Duodenal mucosa (tissue), 2 donors: ENCODE data around the gene NR2C2.
"Not testable (repeated sequence)": the region's sequence is repeated elsewhere in the genome, so short reads cannot be mapped to it uniquely, and the experiment has no call there.

Experiments used
- H3K27ac ChIP-seq: one replicate; pipeline ENCODE4 v1.7.0; 2013; ENCODE audit warnings: low read depth, low read length
- H3K27me3 ChIP-seq, 2 donors: one replicate each; pipeline ENCODE4 v1.7.0; 2013; ENCODE audit warnings: low read length in 2 of 2, control low read depth in 1 of 2; ENCODE audit not compliant: insufficient read depth in 2 of 2, control insufficient read depth in 1 of 2
- H3K36me3 ChIP-seq, 2 donors: one replicate each; pipeline ENCODE4 v1.7.0; 2013; ENCODE audit warnings: low read length in 2 of 2, control low read depth in 1 of 2; ENCODE audit not compliant: insufficient read depth in 2 of 2, control insufficient read depth in 1 of 2
- H3K4me1 ChIP-seq, 2 donors: one replicate each; pipeline ENCODE4 v1.7.0; 2013; ENCODE audit warnings: low read length in 2 of 2, control low read depth in 1 of 2; ENCODE audit not compliant: insufficient read depth in 2 of 2, control insufficient read depth in 1 of 2
- H3K4me3 ChIP-seq, 2 donors: one replicate each; pipeline ENCODE4 v1.7.0; 2013; ENCODE audit warnings: low read length in 2 of 2, low read depth in 1 of 2
- H3K9ac ChIP-seq, 2 donors: one replicate each; pipeline ENCODE4 v1.7.0; 2013; ENCODE audit warnings: low read length in 2 of 2, low read depth in 1 of 2
- H3K9me3 ChIP-seq, 2 donors: one replicate each; pipeline ENCODE4 v1.7.0; 2013; ENCODE audit warnings: low read length in 2 of 2, control low read depth in 1 of 2; ENCODE audit not compliant: control insufficient read depth in 1 of 2

Gene NR2C2

GRCh38 chr3:14989943-14990779 lies 42.8 kb downstream of the NR2C2 start:
- no peaks in the 10 kb centered on the region for H3K9me3 ChIP-seq
- no peaks in the 10 kb centered on the region for H3K36me3 ChIP-seq
- H3K27me3 ChIP-seq: no peaks in the 10 kb centered on the region
- H3K9ac ChIP-seq: no peak overlapping the region
- no peak overlapping the region for H3K27ac ChIP-seq
- H3K4me1 ChIP-seq: peaks cover 9 to 10% of the 10 kb centered on the region in 2 donors
- H3K4me3 ChIP-seq: no peak overlapping the region

GRCh38 chr3:14990780-14991148 lies 43.4 kb downstream of the NR2C2 start:
- Histone ChIP-seq H3K27ac (no peak overlapping the region), H3K4me3 (no peak overlapping the region), H3K4me1 (peaks cover 9 to 10% of the 10 kb centered on the region in 2 donors), H3K27me3 (no peaks in the 10 kb centered on the region), H3K9ac (no peak overlapping the region), H3K36me3 (no peaks in the 10 kb centered on the region), H3K9me3 (no peaks in the 10 kb centered on the region)

GRCh38 chr3:14991151-14991742 lies 43.9 kb downstream of the NR2C2 start:
- H3K4me1 ChIP-seq: peaks cover 9 to 10% of the 10 kb centered on the region in 2 donors
- H3K27ac ChIP-seq: no peak overlapping the region
- H3K9me3 ChIP-seq: no peaks in the 10 kb centered on the region
- H3K27me3 ChIP-seq: no peaks in the 10 kb centered on the region
- H3K4me3 ChIP-seq: no peak overlapping the region
- H3K9ac ChIP-seq: no peak overlapping the region
- no peaks in the 10 kb centered on the region for H3K36me3 ChIP-seq

- Histone ChIP-seq H3K9ac (no peak overlapping the region), H3K4me3 (no peak overlapping the region), H3K36me3 (no peaks in the 10 kb centered on the region), H3K27ac (no peak overlapping the region), H3K4me1 (peaks cover 9 to 10% of the 10 kb centered on the region in 2 donors), H3K9me3 (no peaks in the 10 kb centered on the region), H3K27me3 (no peaks in the 10 kb centered on the region)
Measured at GRCh38 chr3:14991818-14992612, 44.6 kb downstream of the NR2C2 start.

- Histone ChIP-seq H3K27ac (no peak overlapping the region), H3K36me3 (peaks cover 2 to 5% of the 10 kb centered on the region in 2 donors), H3K9ac (no peak overlapping the region), H3K9me3 (no peaks in the 10 kb centered on the region), H3K4me1 (no peaks in the 10 kb centered on the region), H3K27me3 (no peaks in the 10 kb centered on the region), H3K4me3 (no peak overlapping the region)
Measured at GRCh38 chr3:14997941-14998340, 50.6 kb downstream of the NR2C2 start.

- H3K36me3 ChIP-seq, H3K27me3 ChIP-seq, H3K9me3 ChIP-seq, H3K27ac ChIP-seq, H3K4me3 ChIP-seq, H3K4me1 ChIP-seq, H3K9ac ChIP-seq: not testable (repeated sequence)
Measured at GRCh38 chr3:14999182-14999581, 51.8 kb downstream of the NR2C2 start.

- H3K4me3 ChIP-seq: no peak overlapping the region
- H3K9ac ChIP-seq: no peak overlapping the region
- H3K9me3 ChIP-seq: no peaks in the 10 kb centered on the region
- no peaks in the 10 kb centered on the region for H3K27me3 ChIP-seq
- H3K36me3 ChIP-seq: peaks cover 3 to 46% of the 10 kb centered on the region in 2 donors
- no peaks in the 10 kb centered on the region for H3K4me1 ChIP-seq
- H3K27ac ChIP-seq: no peak overlapping the region
Measured at GRCh38 chr3:15007681-15008141, 60.3 kb downstream of the NR2C2 start.

GRCh38 chr3:15009167-15009566 lies 61.8 kb downstream of the NR2C2 start:
- Histone ChIP-seq H3K36me3 (peaks cover 13 to 57% of the 10 kb centered on the region in 2 donors), H3K27ac (no peak overlapping the region), H3K27me3 (no peaks in the 10 kb centered on the region), H3K4me1 (no peaks in the 10 kb centered on the region), H3K9ac (no peak overlapping the region), H3K4me3 (no peak overlapping the region), H3K9me3 (no peaks in the 10 kb centered on the region)

GRCh38 chr3:15010664-15011063 lies 63.3 kb downstream of the NR2C2 start:
- H3K27me3 ChIP-seq: no peaks in the 10 kb centered on the region
- H3K9me3 ChIP-seq: no peaks in the 10 kb centered on the region
- H3K36me3 ChIP-seq: peaks cover 13 to 59% of the 10 kb centered on the region in 2 donors
- no peak overlapping the region for H3K4me3 ChIP-seq
- no peak overlapping the region for H3K27ac ChIP-seq
- no peaks in the 10 kb centered on the region for H3K4me1 ChIP-seq
- no peak overlapping the region for H3K9ac ChIP-seq

GRCh38 chr3:15011174-15011573 lies 63.8 kb downstream of the NR2C2 start:
- H3K27me3 ChIP-seq: no peaks in the 10 kb centered on the region
- no peak overlapping the region for H3K9ac ChIP-seq
- no peaks in the 10 kb centered on the region for H3K4me1 ChIP-seq
- H3K4me3 ChIP-seq: no peak overlapping the region
- H3K9me3 ChIP-seq: no peaks in the 10 kb centered on the region
- no peak overlapping the region for H3K27ac ChIP-seq
- H3K36me3 ChIP-seq: peaks cover 16 to 59% of the 10 kb centered on the region in 2 donors
